TTC549 (cell line): ENCODE data around the gene CLIP1.

Experiments
- FAIRE-seq: peaks from 2 replicates; lab custom pipeline; 2012; peaks lifted over from hg19 to GRCh38; lab: Jason Lieb, UNC

CLIP1 gene

GRCh38 chr12:122354958-122355641, 67.4 kb downstream of the CLIP1 start:
- no peak for FAIRE-seq

GRCh38 chr12:122352394-122352793, 70.1 kb downstream of the CLIP1 start:
- FAIRE-seq = no peak

GRCh38 chr12:122350141-122350848, 72.2 kb downstream of the CLIP1 start:
- FAIRE-seq = no peak

- FAIRE-seq = no peak
Observed at GRCh38 chr12:122349078-122349477, 73.4 kb downstream of the CLIP1 start.

GRCh38 chr12:122348505-122348904, 74.0 kb downstream of the CLIP1 start:
- FAIRE-seq = no peak

GRCh38 chr12:122346054-122346453, 76.4 kb downstream of the CLIP1 start:
- FAIRE-seq = no peak

GRCh38 chr12:122345042-122345441, 77.4 kb downstream of the CLIP1 start:
- FAIRE-seq = no peak

- FAIRE-seq = no peak
Observed at GRCh38 chr12:122336015-122336946, 86.2 kb downstream of the CLIP1 start.

- no peak for FAIRE-seq
Observed at GRCh38 chr12:122333142-122334087, 89.1 kb downstream of the CLIP1 start.

GRCh38 chr12:122327494-122328385, 94.7 kb downstream of the CLIP1 start:
- no peak for FAIRE-seq

- no peak for FAIRE-seq
Observed at GRCh38 chr12:122327014-122327413, 95.5 kb downstream of the CLIP1 start.

GRCh38 chr12:122326586-122326985, 95.9 kb downstream of the CLIP1 start:
- no peak for FAIRE-seq

- no peak for FAIRE-seq
Observed at GRCh38 chr12:122323311-122324019, 99.0 kb downstream of the CLIP1 start.

GRCh38 chr12:122322501-122322900, 100.0 kb downstream of the CLIP1 start:
- FAIRE-seq = no peak

GRCh38 chr12:122318607-122319605, 103.6 kb downstream of the CLIP1 start:
- FAIRE-seq = no peak

- FAIRE-seq = no peak
Observed at GRCh38 chr12:122312926-122313325, 109.5 kb downstream of the CLIP1 start.

- FAIRE-seq = no peak
Observed at GRCh38 chr12:122311696-122312095, 110.8 kb downstream of the CLIP1 start.

- no peak for FAIRE-seq
Observed at GRCh38 chr12:122310626-122311333, 111.7 kb downstream of the CLIP1 start.
